KMS-11 (cell line): Measurements from ENCODE around the gene PDLIM3.

Experiments
- H2AFZ ChIP-seq: fragments of 200-600 bp; sonication (generic); 2 replicates; pipeline ENCODE4 v1.6.1; 2016; ENCODE audit warnings: antibody characterized with exemption, mixed run types, low read depth
- H3K27ac ChIP-seq: fragments of 200-600 bp; sonication (generic); 2 replicates; pipeline ENCODE4 v1.6.1; 2016; ENCODE audit warnings: mild to moderate bottlenecking, mixed run types
- H3K27me3 ChIP-seq: fragments of 200-600 bp; sonication (generic); 2 replicates; pipeline ENCODE4 v1.6.1; 2017; ENCODE audit warnings: mild to moderate bottlenecking, low read depth, mixed run types, moderate library complexity; ENCODE audit not compliant: insufficient read depth
- H3K36me3 ChIP-seq: fragments of 200-600 bp; sonication (generic); 2 replicates; pipeline ENCODE4 v1.6.1; 2017; ENCODE audit warnings: mild to moderate bottlenecking, mixed run types; ENCODE audit not compliant: insufficient read depth
- H3K4me1 ChIP-seq: fragments of 200-600 bp; sonication (generic); 2 replicates; pipeline ENCODE4 v1.6.1; 2016; ENCODE audit warnings: mild to moderate bottlenecking, low read depth, mixed run types; ENCODE audit not compliant: poor library complexity, severe bottlenecking
- H3K4me2 ChIP-seq: fragments of 200-600 bp; sonication (generic); 2 replicates; pipeline ENCODE4 v1.7.0; 2016; ENCODE audit warnings: mild to moderate bottlenecking, mixed run types
- H3K4me3 ChIP-seq: fragments of 200-600 bp; sonication (generic); IDR thresholded peaks from 2 replicates; pipeline ENCODE4 v1.6.1; 2017; ENCODE audit warnings: low read depth, low read length, mixed read lengths; ENCODE audit not compliant: insufficient read depth
- H3K79me2 ChIP-seq: fragments of 200-600 bp; sonication (generic); 2 replicates; pipeline ENCODE4 v1.6.1; 2016; ENCODE audit warnings: low read depth, mixed run types; ENCODE audit not compliant: insufficient read depth
- H3K9ac ChIP-seq: fragments of 200-600 bp; sonication (generic); 2 replicates; pipeline ENCODE4 v1.6.1; 2016; ENCODE audit warnings: mild to moderate bottlenecking, mixed run types
- H4K20me1 ChIP-seq: fragments of 200-600 bp; sonication (generic); 2 replicates; pipeline ENCODE4 v1.6.1; 2016; ENCODE audit warnings: mild to moderate bottlenecking, mixed run types; ENCODE audit not compliant: insufficient read depth
- CTCF ChIP-seq: fragments of 200-600 bp; sonication (generic); conservative IDR thresholded peaks from 2 replicates; pipeline ENCODE4 v1.6.1; 2017; ENCODE audit warnings: low read depth, mild to moderate bottlenecking, antibody characterized with exemption, low read length, moderate library complexity, mixed read lengths

Gene PDLIM3

GRCh38 chr4:185536411-185536709, 1.1 kb upstream of the PDLIM3 start:
- Histone ChIP-seq H3K4me2 (no peak overlapping the region), H3K4me1 (peaks cover 21% of the 10 kb centered on the region), H4K20me1 (no peaks in the 10 kb centered on the region), H3K79me2 (0 out of 2 replicates have a peak, but pooled peaks cover 4% of the 10 kb centered on the region), H3K27ac (no peak overlapping the region), H3K9ac (no peak overlapping the region), H2AFZ (no peak overlapping the region), H3K27me3 (no peaks in the 10 kb centered on the region), H3K4me3 (no peak overlapping the region), H3K36me3 (no peaks in the 10 kb centered on the region)
- no peak for TF ChIP-seq CTCF

GRCh38 chr4:185535612-185536410, 504 bp upstream of the PDLIM3 start:
- Histone ChIP-seq H3K79me2 (0 out of 2 replicates have a peak, but pooled peaks cover 4% of the 10 kb centered on the region), H2AFZ (peak overlapping the region; percentile 98), H3K4me3 (peak overlapping the region; percentile 46), H3K27ac (no peak overlapping the region), H3K4me1 (peaks cover 21% of the 10 kb centered on the region), H3K9ac (peak overlapping the region; percentile 84), H4K20me1 (no peaks in the 10 kb centered on the region), H3K36me3 (no peaks in the 10 kb centered on the region), H3K27me3 (no peaks in the 10 kb centered on the region), H3K4me2 (peak overlapping the region; percentile 84)
- TF ChIP-seq CTCF = no peak

GRCh38 chr4:185534511-185534865, 819 bp downstream of the PDLIM3 start:
- H3K4me3 ChIP-seq = peak overlapping the region; percentile 46
- no peaks in the 10 kb centered on the region for H3K27me3 ChIP-seq
- no peaks in the 10 kb centered on the region for H3K36me3 ChIP-seq
- no peaks in the 10 kb centered on the region for H4K20me1 ChIP-seq
- H3K4me2 ChIP-seq = peak overlapping the region; percentile 84
- peak overlapping the region; percentile 98 for H2AFZ ChIP-seq
- peak overlapping the region; percentile 84 for H3K9ac ChIP-seq
- peak overlapping the region; percentile 47; the same call in 1 of the 2 replicates for H3K27ac ChIP-seq
- no peak for TF ChIP-seq CTCF
- 0 out of 2 replicates have a peak, but pooled peaks cover 4% of the 10 kb centered on the region for H3K79me2 ChIP-seq
- peaks cover 21% of the 10 kb centered on the region for H3K4me1 ChIP-seq

- H3K27me3 ChIP-seq = no peaks in the 10 kb centered on the region
- peaks cover 21% of the 10 kb centered on the region for H3K4me1 ChIP-seq
- TF ChIP-seq CTCF = no peak
- no peak overlapping the region for H3K9ac ChIP-seq
- no peaks in the 10 kb centered on the region for H4K20me1 ChIP-seq
- no peak overlapping the region for H3K4me2 ChIP-seq
- no peak overlapping the region for H2AFZ ChIP-seq
- 0 out of 2 replicates have a peak, but pooled peaks cover 4% of the 10 kb centered on the region for H3K79me2 ChIP-seq
- H3K36me3 ChIP-seq = no peaks in the 10 kb centered on the region
- no peak overlapping the region for H3K4me3 ChIP-seq
- H3K27ac ChIP-seq = no peak overlapping the region
Measured at GRCh38 chr4:185532795-185533324, 2.4 kb downstream of the PDLIM3 start.
